ENCODE measurements around the gene WDR11. TPM values are rescaled to one million over a fixed set of nuclear protein-coding genes. Genes with fewer than 3 reads are reported as not detected.

Gene WDR11
- total RNA-seq, 1 donor from 2014 or later: 31.9 TPM

DNA sequence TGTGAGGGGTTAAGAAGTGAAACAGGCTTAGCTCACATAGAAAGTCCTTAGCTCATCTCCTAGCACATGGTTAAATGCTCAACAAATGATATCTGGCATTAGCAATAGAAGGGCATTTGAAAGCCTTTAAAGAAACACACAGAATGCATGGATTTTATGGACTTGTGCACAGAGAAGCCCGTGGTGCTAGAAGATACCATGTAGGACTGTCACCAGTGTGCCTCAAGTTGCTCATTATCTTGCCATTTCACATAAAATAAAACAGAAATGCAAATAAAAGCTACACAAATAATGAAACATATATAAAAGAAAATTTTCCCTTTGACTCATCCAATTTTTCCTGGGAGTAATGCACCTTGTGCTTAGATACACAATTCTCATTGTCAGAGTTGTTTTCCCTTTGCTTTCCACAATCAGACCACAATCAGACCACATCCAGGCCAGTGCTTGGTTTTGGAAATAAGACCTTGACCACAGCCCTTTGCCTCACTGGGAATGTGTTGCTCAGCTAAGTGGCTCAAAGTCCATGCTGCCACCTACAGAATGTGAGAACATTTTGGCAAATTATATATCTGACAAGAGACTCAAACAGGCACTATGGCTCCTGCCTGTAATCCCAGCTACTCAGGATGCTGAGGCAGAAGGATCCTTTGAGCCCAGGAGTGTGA lies 9.5 kb upstream of the WDR11 start:
- H3K4me3 ChIP-seq (ENCODE audit: low read depth, low read length): no peak overlapping the region
- no peak for TF ChIP-seq CTCF (conservative IDR thresholded peaks at IDR 0.05; ENCODE audit: low read depth, low read length)
- DNase-seq (ENCODE audit: low read depth): no peak

GRCh38 chr10:120854388-120854787 lies 3.2 kb downstream of the WDR11 start:
- no peak overlapping the region for H3K4me3 ChIP-seq (ENCODE audit: low read depth, low read length)
- TF ChIP-seq CTCF (conservative IDR thresholded peaks at IDR 0.05; ENCODE audit: low read depth, low read length): no peak
- no peak for DNase-seq (ENCODE audit: low read depth)

GRCh38 chr10:120861178-120861855 lies 10.2 kb downstream of the WDR11 start:
- no peak for DNase-seq (ENCODE audit: low read depth)
- TF ChIP-seq CTCF (conservative IDR thresholded peaks at IDR 0.05; ENCODE audit: low read depth, low read length): no peak
- H3K4me3 ChIP-seq (ENCODE audit: low read depth, low read length): no peak overlapping the region

GRCh38 chr10:120873741-120874140 lies 22.6 kb downstream of the WDR11 start:
- no peak for DNase-seq (ENCODE audit: low read depth)
- H3K4me3 ChIP-seq (ENCODE audit: low read depth, low read length): no peak overlapping the region
- no peak for TF ChIP-seq CTCF (conservative IDR thresholded peaks at IDR 0.05; ENCODE audit: low read depth, low read length)

GRCh38 chr10:120883071-120883470 lies 31.9 kb downstream of the WDR11 start:
- DNase-seq (ENCODE audit: low read depth): no peak
- no peak for TF ChIP-seq CTCF (conservative IDR thresholded peaks at IDR 0.05; ENCODE audit: low read depth, low read length)
- no peak overlapping the region for H3K4me3 ChIP-seq (ENCODE audit: low read depth, low read length)

DNA sequence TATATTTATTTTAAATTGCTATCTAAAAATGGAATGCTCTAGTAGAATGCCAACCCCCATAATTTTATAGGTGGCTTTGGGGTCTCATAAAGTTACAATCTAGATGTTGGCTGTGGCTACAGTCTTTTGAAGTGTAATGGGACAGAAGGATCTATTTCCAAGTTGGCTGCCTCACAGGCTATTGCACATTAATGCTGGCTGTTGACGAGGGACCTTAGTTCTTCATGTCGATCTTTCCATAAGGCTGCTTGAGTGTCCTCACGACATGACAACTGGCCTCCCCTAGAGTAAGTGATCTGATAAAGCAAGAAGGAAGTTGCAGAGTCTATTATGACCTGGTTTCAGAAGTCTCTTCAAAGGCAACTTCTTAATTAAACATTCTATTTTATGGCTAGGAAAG lies 36.3 kb downstream of the WDR11 start:
- no peak for TF ChIP-seq CTCF (conservative IDR thresholded peaks at IDR 0.05; ENCODE audit: low read depth, low read length)
- no peak overlapping the region for H3K4me3 ChIP-seq (ENCODE audit: low read depth, low read length)
- no peak for DNase-seq (ENCODE audit: low read depth)

- no peak for DNase-seq (ENCODE audit: low read depth)
- no peak for TF ChIP-seq CTCF (conservative IDR thresholded peaks at IDR 0.05; ENCODE audit: low read depth, low read length)
- H3K4me3 ChIP-seq (ENCODE audit: low read depth, low read length): no peak overlapping the region
Observed at GRCh38 chr10:120891365-120891764, 40.2 kb downstream of the WDR11 start.
